Esophagus squamous epithelium (tissue), 5 donors: ENCODE data around the gene POLR2C. TPM values are rescaled to one million over a fixed set of nuclear protein-coding genes. Genes with fewer than 3 reads are reported as not detected.

ENCODE experiments used
- DNase-seq: peaks from one replicate; lab custom pipeline; 2025; lab: John Stamatoyannopoulos, UW
- H3K27ac ChIP-seq, 4 donors: fragments of 200-600 bp; sonication (generic); one replicate each; pipeline ENCODE4 v1.5.1; 2016 to 2019; ENCODE audit warnings: mild to moderate bottlenecking in 1 of 4
- H3K27me3 ChIP-seq, 4 donors: fragments of 200-600 bp; sonication (generic); 1 replicate in 3 of 4; 2 replicates in 1 of 4; pipeline versions ENCODE4 v1.5.1 to v1.6.0; 2017 to 2021; ENCODE audit warnings: antibody characterized with exemption in 1 of 4
- H3K36me3 ChIP-seq, 3 donors: fragments of 200-600 bp; sonication (generic); one replicate each; pipeline ENCODE4 v1.5.1; 2016 to 2019
- H3K4me1 ChIP-seq, 3 donors: fragments of 200-600 bp; sonication (generic); one replicate each; pipeline ENCODE4 v1.5.1; 2017 to 2019
- H3K4me3 ChIP-seq, 4 donors: fragments of 200-600 bp; sonication (generic); 1 replicate in 3 of 4; 2 replicates in 1 of 4; pipeline ENCODE4 v1.5.1; 2016 to 2019; ENCODE audit warnings: mild to moderate bottlenecking in 2 of 4, moderate library complexity in 1 of 4
- H3K9me3 ChIP-seq, 3 donors: fragments of 200-600 bp; sonication (generic); one replicate each; pipeline ENCODE4 v1.5.1; 2016 to 2019
- CTCF ChIP-seq, 6 experiments: fragments of 450-650 bp in 4 of 6; fragments of 200-600 bp in 2 of 6; sonication (generic) in 2 of 6; IDR thresholded peaks; one replicate each; pipeline ENCODE4 v1.5.1; 2016 to 2019; ENCODE audit warnings: antibody characterized with exemption in 6 of 6, mild to moderate bottlenecking in 4 of 6, moderate library complexity in 4 of 6
- POLR2A ChIP-seq, 4 donors: fragments of 450-650 bp; IDR thresholded peaks; one replicate each; pipeline ENCODE4 v1.6.1; 2017; ENCODE audit warnings: antibody characterized with exemption in 4 of 4, mild to moderate bottlenecking in 4 of 4, moderate library complexity in 3 of 4
- WGBS, 2 donors: methylation state at CpG; one replicate each; pipeline ENCODE4 v1.1.5; 2018; 5-methylcytosine and 5-hydroxymethylcytosine counted together
- intact Hi-C: fragments of 100-400 bp; cut with DNase I; formaldehyde crosslinking; loops from one replicate; pipeline ENCODE4 v1.15.0; 2022
- total RNA-seq, 4 donors: library from RNA; depleted of rRNA; stranded (reverse); fragments of >200 nt; gene quantifications; one replicate each; pipeline ENCODE4 v1.1.0, GENCODE V29; 2016
- donor health status: DM: yes; HTN: yes; CAD: no.

Gene POLR2C
- total RNA-seq, 4 donors from 2014 or later = 58.8 to 86.8 (median 71.1) TPM

DNA sequence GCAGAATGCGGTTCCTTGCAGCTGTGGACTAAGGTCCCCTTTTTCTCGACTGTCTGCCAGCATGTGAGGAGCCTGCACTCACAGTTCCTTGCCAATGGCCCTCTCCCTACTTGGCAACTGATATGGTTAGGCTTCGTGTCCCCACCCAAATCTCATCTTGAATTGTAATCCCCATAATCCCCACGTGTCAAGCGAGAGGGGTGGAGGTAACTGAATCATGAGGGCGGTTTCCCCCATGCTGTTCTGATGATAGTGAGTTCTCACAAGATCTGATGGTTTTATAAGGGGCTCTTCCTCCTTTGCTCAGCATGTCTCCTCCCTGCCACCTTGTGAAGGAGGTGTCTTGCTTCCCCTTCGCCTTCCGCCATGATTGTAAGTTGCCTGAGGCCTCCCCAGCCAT lies 35.2 kb upstream of the POLR2C start:
- Histone ChIP-seq H3K36me3 (peaks cover 8 to 53% (median 37%) of the 10 kb centered on the region in 3 donors), H3K4me1 (peaks cover 2 to 20% (median 5%) of the 10 kb centered on the region in 3 donors), H3K9me3 (no peaks in the 10 kb centered on the region), H3K27me3 (no peaks in the 10 kb centered on the region), H3K27ac (no peak overlapping the region), H3K4me3 (no peak overlapping the region)
- no peak for DNase-seq
- 71 to 74% methylated on average over 8 of the region's 8 CpGs for WGBS, 2 donors
- intact Hi-C loops = no loop called here
- no peak for TF ChIP-seq POLR2A (IDR thresholded peaks at IDR 0.05)
- TF ChIP-seq CTCF (IDR thresholded peaks at IDR 0.05) = no peak

GRCh38 chr16:57427824-57428223 lies 34.7 kb upstream of the POLR2C start:
- no peaks in the 10 kb centered on the region for H3K9me3 ChIP-seq
- no peak overlapping the region for H3K27ac ChIP-seq
- no peaks in the 10 kb centered on the region for H3K27me3 ChIP-seq
- peaks cover 8 to 58% (median 41%) of the 10 kb centered on the region in 3 donors for H3K36me3 ChIP-seq
- intact Hi-C loops = no loop called here
- TF ChIP-seq CTCF (IDR thresholded peaks at IDR 0.05) (no peak), POLR2A (IDR thresholded peaks at IDR 0.05) (no peak)
- peaks cover 0 to 17% (median 4%) of the 10 kb centered on the region in 3 donors for H3K4me1 ChIP-seq
- H3K4me3 ChIP-seq = no peak overlapping the region
- DNase-seq = no peak

DNA sequence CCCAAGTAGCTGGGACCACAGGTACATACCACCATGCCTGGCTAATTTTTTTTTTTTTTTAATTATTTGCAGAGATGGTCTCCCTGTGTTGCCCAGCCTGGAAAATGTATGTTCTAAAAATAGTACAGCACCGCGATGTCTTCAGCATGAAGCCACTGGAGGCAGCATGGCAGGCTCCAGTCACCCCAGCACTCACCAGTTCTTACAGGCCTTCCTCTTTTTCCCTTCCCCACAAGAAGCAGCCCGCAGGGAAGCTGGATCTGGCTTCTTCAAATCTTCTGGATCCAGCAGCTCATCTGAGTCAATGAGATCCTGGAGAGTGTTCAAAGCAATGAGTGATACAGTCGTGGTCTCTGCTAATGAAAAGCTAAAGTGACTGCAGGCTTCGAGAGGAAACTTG lies 31.5 kb upstream of the POLR2C start:
- no peak overlapping the region for H3K27ac ChIP-seq
- no peak for DNase-seq
- no peaks in the 10 kb centered on the region for H3K9me3 ChIP-seq
- intact Hi-C loops = no loop called here
- TF ChIP-seq POLR2A (IDR thresholded peaks at IDR 0.05) (no peak), CTCF (IDR thresholded peaks at IDR 0.05) (no peak)
- WGBS, 2 donors = 80 to 86% methylated on average over 4 of the region's 5 CpGs
- H3K4me3 ChIP-seq = no peak overlapping the region
- H3K36me3 ChIP-seq = peaks cover 19 to 90% (median 55%) of the 10 kb centered on the region in 3 donors
- no peaks in the 10 kb centered on the region for H3K27me3 ChIP-seq
- peaks cover 0 to 5% (median 0%) of the 10 kb centered on the region in 3 donors for H3K4me1 ChIP-seq

DNA sequence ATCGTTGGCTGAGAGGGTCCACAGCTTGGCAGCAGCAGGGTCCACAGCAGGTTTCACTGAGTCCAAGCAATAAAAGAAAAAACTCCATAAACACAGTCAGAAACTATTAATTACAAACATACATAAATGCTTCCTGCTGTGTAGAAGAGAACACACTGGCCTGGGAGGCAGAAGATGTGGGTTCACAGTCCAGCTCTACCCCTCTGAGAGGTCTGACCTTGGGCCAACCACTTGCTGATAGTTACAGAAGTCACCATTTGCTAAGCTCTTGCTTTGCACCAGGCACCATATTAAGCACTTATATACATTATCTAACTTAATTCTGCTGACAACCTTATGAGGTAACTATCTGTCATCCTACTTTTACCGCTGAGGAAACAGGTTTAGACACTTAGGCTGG lies 30.0 kb upstream of the POLR2C start:
- intact Hi-C loops = no loop called here
- WGBS, 2 donors = 95% methylated on average over 2 of the region's 2 CpGs

DNA sequence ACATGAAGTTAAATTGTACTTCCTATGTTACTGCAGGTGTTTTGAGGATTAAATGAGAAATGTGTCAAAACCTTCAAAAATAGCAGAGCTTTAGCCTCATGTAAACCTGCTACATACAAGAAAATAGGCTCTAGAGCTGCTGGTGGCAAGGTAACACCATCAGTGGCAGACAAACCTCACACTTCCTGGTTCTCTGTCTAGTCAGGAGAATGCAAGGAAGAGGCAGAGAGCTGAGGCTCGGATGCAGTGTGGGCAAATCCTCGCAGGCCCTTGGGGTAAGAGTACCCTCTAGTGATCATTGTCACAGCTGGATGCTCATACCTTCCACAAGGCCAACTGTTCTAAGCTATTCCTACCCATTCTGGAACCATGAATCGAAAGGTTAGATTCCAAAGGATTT lies 29.5 kb upstream of the POLR2C start:
- WGBS, 2 donors = 66 to 100% methylated on average over 3 of the region's 3 CpGs
- Histone ChIP-seq H3K27me3 (no peaks in the 10 kb centered on the region), H3K4me1 (no peaks in the 10 kb centered on the region), H3K27ac (peak overlapping the region in 1 of 4 donors; percentile 30), H3K4me3 (no peak overlapping the region), H3K36me3 (peaks cover 23 to 100% (median 63%) of the 10 kb centered on the region in 3 donors), H3K9me3 (no peaks in the 10 kb centered on the region)
- DNase-seq = no peak
- no peak for TF ChIP-seq POLR2A (IDR thresholded peaks at IDR 0.05)
- TF ChIP-seq CTCF (IDR thresholded peaks at IDR 0.05) = no peak
- intact Hi-C loops = no loop called here

More for the DNA sequence above, 30.0 kb upstream of the POLR2C start:
- DNase-seq = no peak
- Histone ChIP-seq H3K4me3 (no peak overlapping the region), H3K4me1 (no peaks in the 10 kb centered on the region), H3K27me3 (no peaks in the 10 kb centered on the region), H3K9me3 (no peaks in the 10 kb centered on the region), H3K27ac (peak overlapping the region in 1 of 4 donors; percentile 30), H3K36me3 (peaks cover 23 to 100% (median 63%) of the 10 kb centered on the region in 3 donors)
- TF ChIP-seq CTCF (IDR thresholded peaks at IDR 0.05) = no peak
- TF ChIP-seq POLR2A (IDR thresholded peaks at IDR 0.05) = no peak
